SK-N-SH (cell line): Measurements from ENCODE around the gene CYLD. TPM values are rescaled to one million over a fixed set of nuclear protein-coding genes. Genes with fewer than 3 reads are reported as not detected.

Source experiments
- CTCF ChIA-PET: fragments of 300-600, 350-600 bp; formaldehyde crosslinking; extraction: SDS; loops from one replicate; lab custom pipeline; 2021; lab: Yijun Ruan, JAX
- POLR2A ChIA-PET: fragments of 350-600 bp; sonication (Branson Sonifier 250); formaldehyde crosslinking; extraction: SDS; loops from one replicate; lab custom pipeline; 2020; ENCODE audit warnings: antibody characterized with exemption, inconsistent platforms; lab: Yijun Ruan, JAX
- DNase-seq: peaks from one replicate; pipeline ENCODE4 v3.0.0; 2012
- H2AFZ ChIP-seq: fragments of 200-600 bp; sonication (generic); 2 replicates; pipeline ENCODE4 v1.8.1; 2016; ENCODE audit warnings: antibody characterized with exemption, mild to moderate bottlenecking, low read depth
- H3F3A ChIP-seq: fragments of 200-600 bp; sonication (generic); replicated peaks from 2 replicates; pipeline ENCODE3; 2016; ENCODE audit warnings: antibody characterized with exemption, mild to moderate bottlenecking; ENCODE audit not compliant: insufficient read depth
- H3K27ac ChIP-seq, 2 experiments: fragments of 200-500 bp in 1 of 2; fragments of 200-600 bp in 1 of 2; sonication (Bioruptor generic) in 1 of 2; sonication (generic), shearing (Covaris generic) in 1 of 2; 2 replicates each; pipeline versions ENCODE4 v1.5.1 to v1.6.1; 2014 to 2016; ENCODE audit warnings: low read depth in 2 of 2, inconsistent platforms in 1 of 2, low read length in 1 of 2, mild to moderate bottlenecking in 1 of 2, mixed read lengths in 1 of 2
- H3K27me3 ChIP-seq: fragments of 200-600 bp; sonication (generic), shearing (Covaris generic); 2 replicates; pipeline ENCODE4 v1.6.1; 2016; ENCODE audit warnings: mixed run types; ENCODE audit not compliant: insufficient read depth
- H3K36me3 ChIP-seq, 2 experiments: fragments of 200-500 bp in 1 of 2; fragments of 200-600 bp in 1 of 2; sonication (Bioruptor generic) in 1 of 2; sonication (generic) in 1 of 2; replicated peaks in 1 of 2; 2 replicates each; pipeline versions ENCODE3 to v1.5.1; 2014 to 2016; ENCODE audit warnings: low read length in 1 of 2, mild to moderate bottlenecking in 1 of 2; ENCODE audit not compliant: insufficient read depth in 2 of 2, control insufficient read depth in 1 of 2
- H3K4me1 ChIP-seq, 2 experiments: fragments of 200-500 bp in 1 of 2; fragments of 200-600 bp in 1 of 2; sonication (Bioruptor generic) in 1 of 2; sonication (generic), shearing (Covaris generic) in 1 of 2; 2 replicates each; pipeline versions ENCODE4 v1.5.1 to v1.6.1; 2014 to 2016; ENCODE audit warnings: low read depth in 1 of 2, low read length in 1 of 2, mixed run types in 1 of 2; ENCODE audit not compliant: insufficient read depth in 2 of 2, control insufficient read depth in 1 of 2
- H3K4me2 ChIP-seq: fragments of 200-600 bp; sonication (generic), shearing (Covaris generic); 2 replicates; pipeline ENCODE4 v1.6.1; 2017; ENCODE audit warnings: mixed run types
- H3K4me3 ChIP-seq, 2 experiments: fragments of 200-500 bp in 1 of 2; fragments of 200-600 bp in 1 of 2; sonication (Bioruptor generic) in 1 of 2; sonication (generic), shearing (Covaris generic) in 1 of 2; 2 replicates each; pipeline versions ENCODE4 v1.5.1 to v1.8.1; 2014 to 2016; ENCODE audit warnings: low read depth in 2 of 2, inconsistent platforms in 1 of 2, low read length in 1 of 2, mild to moderate bottlenecking in 1 of 2, mixed read lengths in 1 of 2, moderate library complexity in 1 of 2
- H3K79me2 ChIP-seq: fragments of 200-600 bp; sonication (generic); 2 replicates; pipeline ENCODE4 v1.8.1; 2017; ENCODE audit warnings: mild to moderate bottlenecking; ENCODE audit not compliant: insufficient read depth
- H3K9ac ChIP-seq: fragments of 200-600 bp; sonication (generic); 2 replicates; pipeline ENCODE4 v1.6.1; 2017; ENCODE audit warnings: mixed run types
- H3K9me2 ChIP-seq: fragments of 200-600 bp; sonication (generic); 2 replicates; pipeline ENCODE4 v1.6.1; 2017; ENCODE audit warnings: mixed run types
- H3K9me3 ChIP-seq: fragments of 200-600 bp; sonication (generic); 2 replicates; pipeline ENCODE4 v1.6.1; 2017; ENCODE audit warnings: mixed run types, mild to moderate bottlenecking, moderate library complexity
- H4K20me1 ChIP-seq: fragments of 200-600 bp; sonication (generic); 2 replicates; pipeline ENCODE4 v1.6.1; 2017; ENCODE audit warnings: mild to moderate bottlenecking, mixed run types; ENCODE audit not compliant: insufficient read depth
- ELF1 ChIP-seq: IDR thresholded peaks from 2 replicates; pipeline ENCODE4 v1.4.0; 2012
- EZH2phosphoT487 ChIP-seq: fragments of 200-600 bp; sonication (generic); IDR thresholded peaks from 2 replicates; pipeline ENCODE4 v1.6.1; 2017; ENCODE audit warnings: low read depth, mixed run types, mild to moderate bottlenecking, antibody characterized with exemption, moderate library complexity, borderline replicate concordance
- FOSL2 ChIP-seq: IDR thresholded peaks from 2 replicates; pipeline ENCODE4 v1.4.0; 2012; ENCODE audit warnings: low read depth, mild to moderate bottlenecking, moderate library complexity, borderline replicate concordance
- FOXJ3 ChIP-seq: sonication (generic); formaldehyde crosslinking; IDR thresholded peaks from 2 replicates; pipeline ENCODE4 v1.5.1; 2020; ENCODE audit warnings: mild to moderate bottlenecking, missing genetic modification reagents
- FOXM1 ChIP-seq: IDR thresholded peaks from 2 replicates; pipeline ENCODE4 v1.4.0; 2012; ENCODE audit warnings: low read depth, mild to moderate bottlenecking
- GABPA ChIP-seq: IDR thresholded peaks from 2 replicates; pipeline ENCODE4 v1.4.0; 2012; ENCODE audit warnings: low read depth, mild to moderate bottlenecking
- GATA2 ChIP-seq: sonication (generic); formaldehyde crosslinking; IDR thresholded peaks from 2 replicates; pipeline ENCODE4 v1.5.0; 2020; ENCODE audit warnings: mild to moderate bottlenecking, missing genetic modification reagents
- MXI1 ChIP-seq: IDR thresholded peaks from 2 replicates; pipeline ENCODE4 v1.6.1; 2012; ENCODE audit warnings: mild to moderate bottlenecking, low read depth, low read length, improper control_type of control experiment
- NFIC ChIP-seq: IDR thresholded peaks from 2 replicates; pipeline ENCODE4 v1.4.0; 2012; ENCODE audit warnings: borderline replicate concordance
- POLR2AphosphoS5 ChIP-seq: IDR thresholded peaks from 2 replicates; pipeline ENCODE4 v1.6.1; 2012; ENCODE audit warnings: low read depth, low read length
- RAD21 ChIP-seq: IDR thresholded peaks from 2 replicates; pipeline ENCODE4 v1.6.1; 2012; ENCODE audit warnings: mild to moderate bottlenecking, low read length
- RFX5 ChIP-seq: IDR thresholded peaks from 2 replicates; pipeline ENCODE4 v1.6.1; 2012; ENCODE audit warnings: mild to moderate bottlenecking, improper control_type of control experiment, low read length
- RXRA ChIP-seq: IDR thresholded peaks from 2 replicates; pipeline ENCODE4 v1.4.0; 2012; ENCODE audit warnings: low read depth, mild to moderate bottlenecking, borderline replicate concordance
- TAF1 ChIP-seq: IDR thresholded peaks from 2 replicates; pipeline ENCODE4 v1.6.1; 2012; ENCODE audit warnings: low read depth, mild to moderate bottlenecking, low read length, moderate library complexity, borderline replicate concordance
- TCF12 ChIP-seq: IDR thresholded peaks from 2 replicates; pipeline ENCODE4 v1.4.0; 2012
- TEAD4 ChIP-seq: IDR thresholded peaks from 2 replicates; pipeline ENCODE4 v1.4.0; 2012; ENCODE audit warnings: mild to moderate bottlenecking, borderline replicate concordance; ENCODE audit not compliant: insufficient read depth
- YY1 ChIP-seq: IDR thresholded peaks from 2 replicates; pipeline ENCODE4 v1.4.0; 2012; ENCODE audit warnings: low read depth, mild to moderate bottlenecking
- WGBS: methylation state at CpG from one replicate; pipeline ENCODE4 v1.1.6; 2017; ENCODE audit warnings: low lambda C conversion rate; 5-methylcytosine and 5-hydroxymethylcytosine counted together
- polyA plus RNA-seq, 3 experiments: library from polyadenylated mRNA; depleted of rRNA; stranded (reverse); fragments of >200 nt; gene quantifications; 2 replicates each; pipeline ENCODE4 v1.2.3, GENCODE V29; 2012
- TF ChIP-seq, protein P1 (sequence below): IDR thresholded peaks from 2 replicates; pipeline ENCODE4 v1.4.0; 2012; ENCODE audit warnings: low read depth
- TF ChIP-seq, protein P2 (sequence below): IDR thresholded peaks from 2 replicates; pipeline ENCODE4 v1.6.1; 2012; ENCODE audit warnings: mild to moderate bottlenecking, low read depth, low read length, moderate library complexity

Gene CYLD
- polyA plus RNA-seq, 1 of the 3 experiments (the other 2 are of a cell fraction) = 6.5 TPM

DNA sequence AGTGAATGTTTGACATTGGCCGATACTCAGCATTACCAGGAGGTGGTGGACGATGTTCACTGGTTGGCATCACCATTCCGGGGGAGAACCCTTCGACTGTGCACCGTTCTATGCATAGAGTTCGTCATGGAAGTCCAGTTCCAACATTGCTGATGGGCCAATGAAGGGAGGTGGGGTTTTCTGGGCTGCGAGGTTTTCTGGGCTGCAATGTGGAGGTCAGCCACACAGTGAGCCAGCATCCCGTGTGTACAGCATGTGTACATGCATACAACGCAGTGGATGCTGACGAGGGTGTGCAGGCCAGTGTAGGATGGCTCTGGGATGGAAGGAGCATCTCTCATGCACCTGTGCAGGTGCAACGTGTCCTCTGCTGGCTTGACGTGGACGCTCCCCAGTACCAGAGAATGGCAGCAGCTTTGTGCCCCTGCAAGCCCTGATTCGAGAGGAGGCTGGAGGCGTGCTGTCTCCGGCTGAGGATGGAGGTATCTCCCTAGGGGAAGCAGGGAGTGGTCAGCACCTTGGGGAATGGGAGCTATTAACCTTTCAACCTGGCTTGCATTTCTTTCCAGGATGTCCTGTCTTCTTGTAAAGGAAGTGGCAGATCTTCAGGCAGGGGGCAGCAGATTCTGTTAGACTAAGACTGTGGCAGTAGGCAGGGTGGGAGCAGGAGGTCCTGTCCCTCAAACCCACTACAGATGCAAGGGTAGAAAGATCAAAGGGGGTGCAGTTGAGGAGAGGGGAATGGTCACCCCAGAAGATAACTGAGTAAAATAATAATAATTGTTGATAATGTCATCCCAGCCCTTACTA lies 98.2 kb downstream of the CYLD start:
- no peak overlapping the region for H3K4me3 ChIP-seq
- H3K4me1 ChIP-seq = no peaks in the 10 kb centered on the region
- H3K9ac ChIP-seq = no peak overlapping the region
- no peak for TF ChIP-seq YY1
- TF ChIP-seq TAF1 = no peak
- TF ChIP-seq RFX5 = no peak
- no peak for TF ChIP-seq GATA2
- TF ChIP-seq NFIC = no peak
- no peak for TF ChIP-seq FOSL2
- no peak for TF ChIP-seq RXRA
- TF ChIP-seq ELF1 = no peak
- H2AFZ ChIP-seq = no peak overlapping the region
- 25% methylated on average over 6 of the region's 16 CpGs for WGBS
- H3K79me2 ChIP-seq = no peaks in the 10 kb centered on the region
- H4K20me1 ChIP-seq = no peaks in the 10 kb centered on the region
- H3K27me3 ChIP-seq = no peaks in the 10 kb centered on the region
- POLR2A ChIA-PET = no interaction called here
- H3K4me2 ChIP-seq = no peak overlapping the region
- H3F3A ChIP-seq = no peaks in the 10 kb centered on the region
- H3K27ac ChIP-seq = no peak overlapping the region
- H3K9me3 ChIP-seq = no peaks in the 10 kb centered on the region
- DNase-seq = no peak
- no peaks in the 10 kb centered on the region for H3K36me3 ChIP-seq
- H3K9me2 ChIP-seq = no peaks in the 10 kb centered on the region
- CTCF ChIA-PET = interaction anchor here (1.2 kb wide), 1 partner anchor 34 kb away, joined by 4 read pairs; no protein-coding TSS in a partner anchor

DNA sequence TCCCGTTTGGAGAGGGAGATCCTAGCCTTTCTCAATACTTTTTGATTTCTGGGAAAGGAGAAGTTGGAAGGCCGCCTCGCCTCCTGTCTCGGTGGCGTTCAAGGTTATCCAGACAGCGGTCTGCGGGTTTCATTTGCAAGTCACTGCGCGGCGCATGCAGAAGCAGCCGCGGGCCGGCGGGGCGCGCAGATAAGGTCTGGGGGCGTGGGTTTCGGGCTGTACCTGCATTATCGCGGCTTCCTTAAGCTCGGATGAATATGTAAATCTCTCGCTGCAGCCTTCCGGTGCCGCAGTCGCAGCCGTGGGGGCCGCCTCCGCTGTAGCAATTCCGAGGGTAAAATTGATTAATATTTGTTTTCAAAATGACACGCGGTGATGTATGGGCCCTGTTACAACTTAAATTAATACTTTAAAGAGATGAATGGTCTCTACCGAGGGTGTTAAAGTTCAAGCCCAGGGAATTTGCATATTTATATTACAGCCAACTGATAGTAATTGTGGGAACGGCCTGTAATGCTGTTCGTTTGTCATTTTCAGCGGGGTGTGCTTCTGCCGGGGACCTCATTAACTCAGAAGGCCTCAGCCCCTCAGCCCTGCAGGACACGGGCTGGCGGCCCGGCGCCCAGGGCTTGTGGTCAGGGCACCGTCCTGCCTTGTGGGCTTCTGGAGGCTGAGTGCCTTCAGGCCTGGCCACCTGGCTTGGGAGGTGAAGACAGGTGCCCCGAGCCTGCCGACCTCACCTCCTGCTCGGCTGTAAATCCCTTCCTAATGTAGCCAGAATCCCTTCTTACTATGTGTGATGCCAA lies 99.4 kb downstream of the CYLD start:
- H3K36me3 ChIP-seq = no peaks in the 10 kb centered on the region
- no peaks in the 10 kb centered on the region for H3K4me1 ChIP-seq
- no peaks in the 10 kb centered on the region for H3K79me2 ChIP-seq
- H3K4me2 ChIP-seq = no peak overlapping the region
- DNase-seq = no peak
- TF ChIP-seq TEAD4 (no peak), FOSL2 (no peak), TAF1 (no peak), GABPA (no peak), RXRA (no peak), POLR2AphosphoS5 (no peak), GATA2 (no peak), FOXJ3 (CRISPR knock-in tag) (no peak), TCF12 (no peak), MXI1 (no peak), FOXM1 (no peak), RAD21 (no peak), EZH2phosphoT487 (no peak)
- TF ChIP-seq, protein P1, sequence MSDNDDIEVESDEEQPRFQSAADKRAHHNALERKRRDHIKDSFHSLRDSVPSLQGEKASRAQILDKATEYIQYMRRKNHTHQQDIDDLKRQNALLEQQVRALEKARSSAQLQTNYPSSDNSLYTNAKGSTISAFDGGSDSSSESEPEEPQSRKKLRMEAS = no peak
- TF ChIP-seq, protein P2, sequence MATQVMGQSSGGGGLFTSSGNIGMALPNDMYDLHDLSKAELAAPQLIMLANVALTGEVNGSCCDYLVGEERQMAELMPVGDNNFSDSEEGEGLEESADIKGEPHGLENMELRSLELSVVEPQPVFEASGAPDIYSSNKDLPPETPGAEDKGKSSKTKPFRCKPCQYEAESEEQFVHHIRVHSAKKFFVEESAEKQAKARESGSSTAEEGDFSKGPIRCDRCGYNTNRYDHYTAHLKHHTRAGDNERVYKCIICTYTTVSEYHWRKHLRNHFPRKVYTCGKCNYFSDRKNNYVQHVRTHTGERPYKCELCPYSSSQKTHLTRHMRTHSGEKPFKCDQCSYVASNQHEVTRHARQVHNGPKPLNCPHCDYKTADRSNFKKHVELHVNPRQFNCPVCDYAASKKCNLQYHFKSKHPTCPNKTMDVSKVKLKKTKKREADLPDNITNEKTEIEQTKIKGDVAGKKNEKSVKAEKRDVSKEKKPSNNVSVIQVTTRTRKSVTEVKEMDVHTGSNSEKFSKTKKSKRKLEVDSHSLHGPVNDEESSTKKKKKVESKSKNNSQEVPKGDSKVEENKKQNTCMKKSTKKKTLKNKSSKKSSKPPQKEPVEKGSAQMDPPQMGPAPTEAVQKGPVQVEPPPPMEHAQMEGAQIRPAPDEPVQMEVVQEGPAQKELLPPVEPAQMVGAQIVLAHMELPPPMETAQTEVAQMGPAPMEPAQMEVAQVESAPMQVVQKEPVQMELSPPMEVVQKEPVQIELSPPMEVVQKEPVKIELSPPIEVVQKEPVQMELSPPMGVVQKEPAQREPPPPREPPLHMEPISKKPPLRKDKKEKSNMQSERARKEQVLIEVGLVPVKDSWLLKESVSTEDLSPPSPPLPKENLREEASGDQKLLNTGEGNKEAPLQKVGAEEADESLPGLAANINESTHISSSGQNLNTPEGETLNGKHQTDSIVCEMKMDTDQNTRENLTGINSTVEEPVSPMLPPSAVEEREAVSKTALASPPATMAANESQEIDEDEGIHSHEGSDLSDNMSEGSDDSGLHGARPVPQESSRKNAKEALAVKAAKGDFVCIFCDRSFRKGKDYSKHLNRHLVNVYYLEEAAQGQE = no peak
- TF ChIP-seq, all 33 proteins: peak for 0
- no peaks in the 10 kb centered on the region for H4K20me1 ChIP-seq
- no peaks in the 10 kb centered on the region for H3F3A ChIP-seq
- H2AFZ ChIP-seq = no peak overlapping the region
- no peak overlapping the region for H3K9ac ChIP-seq
- no peak overlapping the region for H3K4me3 ChIP-seq
- WGBS = 50% methylated on average over 36 of the region's 44 CpGs
- H3K9me3 ChIP-seq = no peaks in the 10 kb centered on the region
- no peaks in the 10 kb centered on the region for H3K9me2 ChIP-seq
- CTCF ChIA-PET = interaction anchor here (1.2 kb wide), 1 partner anchor 35 kb away, joined by 4 read pairs; no protein-coding TSS in a partner anchor
- no peak overlapping the region for H3K27ac ChIP-seq
- H3K27me3 ChIP-seq = no peaks in the 10 kb centered on the region
- POLR2A ChIA-PET = no interaction called here
